ENCODE results near the gene GNA12.

The GNA12 gene

GRCh38 chr7:2844153-2845033 lies at the start of gene GNA12:
GNA12 (minus strand) TSS chr7:2844308; CDS start chr7:2844161, 147 bp downstream.
- peak; percentile 96 to 98 for DNase-seq

- DNase-seq = no peak
These were observed 49.3 kb upstream of the GNA12 start for GRCh38 chr7:2893411-2893861.

DNA sequence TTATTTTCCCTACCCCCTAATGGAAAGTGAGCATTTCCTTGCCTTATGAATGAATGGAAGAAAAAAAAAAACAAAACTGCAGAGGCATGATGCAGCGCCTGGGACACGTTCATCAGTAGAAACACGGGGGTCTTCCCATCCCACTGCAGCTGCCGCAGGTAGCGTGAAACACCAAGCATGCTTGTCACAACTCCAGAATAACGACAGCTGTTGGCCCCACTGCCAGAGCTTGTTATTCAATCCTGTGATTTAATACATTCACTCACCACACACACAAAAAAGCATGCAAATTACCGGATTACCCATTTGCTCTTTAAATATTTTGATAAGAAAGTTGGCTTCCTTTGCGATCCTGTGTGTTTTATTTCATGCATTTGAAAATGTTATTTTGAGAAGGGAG lies 48.4 kb upstream of the GNA12 start:
- DNase-seq = no peak

DNA sequence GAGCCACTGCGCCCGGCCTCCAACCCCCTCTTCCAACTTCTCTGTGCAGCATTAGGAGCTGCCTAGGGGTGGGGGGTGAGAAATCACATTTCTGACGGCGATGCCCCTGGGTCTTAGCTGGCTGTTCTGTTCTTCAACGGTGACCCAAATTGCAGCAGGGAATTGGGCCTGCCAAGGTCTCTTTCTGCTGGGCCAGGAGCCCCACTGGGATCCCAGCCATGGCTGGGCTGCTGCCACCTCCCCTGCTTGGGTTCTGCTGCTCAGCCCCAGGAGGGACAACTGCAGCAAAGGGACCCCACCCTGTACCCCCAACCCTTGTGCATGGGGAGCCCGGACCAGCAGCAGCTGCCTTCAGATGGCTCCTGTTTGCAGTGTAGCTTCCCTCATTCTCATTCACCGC lies 43.7 kb upstream of the GNA12 start:
- no peak for DNase-seq

- peak; percentile 45 to 48 for DNase-seq
These were observed 42.8 kb upstream of the GNA12 start for GRCh38 chr7:2886900-2887299.

DNA sequence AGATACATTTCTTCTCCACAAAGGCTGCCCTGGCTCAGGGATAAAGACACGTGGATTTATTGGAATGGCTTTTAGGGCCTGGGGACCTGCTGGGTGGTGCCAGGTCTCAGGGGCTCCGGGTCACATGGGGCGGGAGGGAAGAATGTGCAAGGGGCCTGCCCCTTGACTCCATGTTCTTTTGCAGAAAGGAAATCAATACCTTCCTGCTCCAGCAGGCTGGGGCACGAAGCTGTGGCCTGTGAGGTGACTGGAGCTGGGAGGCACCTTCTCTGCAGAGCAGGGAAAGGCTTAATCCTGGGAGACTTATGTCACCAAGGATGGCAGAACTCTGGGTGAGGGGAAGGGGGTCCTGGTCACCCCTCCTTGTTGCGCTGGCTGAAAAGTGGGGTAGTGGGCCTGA lies 42.3 kb upstream of the GNA12 start:
- no peak for DNase-seq

DNA sequence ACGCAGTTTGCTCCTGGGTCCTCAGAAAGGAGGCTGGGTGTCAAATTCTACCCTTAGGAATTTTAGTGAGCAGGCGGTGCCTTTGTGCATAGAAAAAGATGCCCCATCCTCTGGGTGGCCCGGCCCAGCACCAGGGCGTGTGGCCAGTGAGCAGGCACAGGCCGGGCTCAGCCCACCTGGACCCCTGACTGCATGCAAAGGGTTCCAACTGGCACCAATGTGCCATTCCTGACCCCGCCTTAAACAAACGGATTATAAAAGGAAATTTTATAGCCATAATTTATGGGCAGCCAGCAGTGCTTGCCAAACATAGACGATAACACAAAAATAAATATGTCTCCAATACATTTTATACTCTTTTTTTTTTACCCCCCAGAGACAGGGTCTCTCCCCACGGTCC lies 40.1 kb upstream of the GNA12 start:
- no peak for DNase-seq

GRCh38 chr7:2883101-2883500 lies 39.0 kb upstream of the GNA12 start:
- no peak for DNase-seq

DNA sequence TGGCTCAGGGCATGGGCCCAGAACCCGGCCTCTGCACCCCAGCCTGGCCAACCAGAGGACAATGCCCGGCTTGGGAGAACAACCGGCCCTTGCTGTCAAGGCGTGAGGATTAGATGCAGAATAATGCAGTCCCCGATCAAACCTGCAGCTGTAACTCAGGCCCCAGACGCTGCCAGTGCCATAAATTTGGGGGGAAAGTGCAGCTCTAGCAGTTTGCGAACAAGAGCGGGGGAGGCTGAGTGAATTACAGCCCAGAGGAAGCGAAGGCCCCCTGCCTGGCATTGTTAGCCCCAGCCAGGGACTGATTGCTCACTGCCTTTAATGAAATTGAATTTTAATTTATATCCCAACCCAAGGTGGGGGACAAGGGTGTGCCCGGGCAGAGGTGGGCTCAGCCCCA lies 38.0 kb upstream of the GNA12 start:
- no peak for DNase-seq

GRCh38 chr7:2880874-2881533 lies 36.9 kb upstream of the GNA12 start:
- DNase-seq = no peak

GRCh38 chr7:2880051-2880450 lies 35.9 kb upstream of the GNA12 start:
- DNase-seq = no peak

DNA sequence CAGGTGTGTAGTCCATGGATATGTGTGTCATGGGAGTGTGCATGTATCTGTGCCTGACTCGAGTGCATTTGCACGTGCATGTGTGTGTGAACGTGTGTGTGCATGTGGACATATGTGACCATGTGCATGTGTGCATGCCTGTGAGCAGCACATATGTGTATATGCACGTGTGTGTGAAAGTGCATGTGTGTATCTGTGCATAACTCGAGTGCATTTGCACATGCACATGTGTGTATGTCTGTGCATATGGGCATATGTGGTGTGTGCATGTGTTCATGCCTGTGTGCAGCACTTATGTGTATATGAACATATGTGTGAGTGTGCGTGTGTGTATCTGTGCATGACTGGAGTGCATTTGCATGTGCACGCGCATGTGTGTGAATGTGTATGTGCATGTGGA lies 35.2 kb upstream of the GNA12 start:
- no peak for DNase-seq

GRCh38 chr7:2878306-2878705 lies 34.2 kb upstream of the GNA12 start:
- no peak for DNase-seq

GRCh38 chr7:2876031-2876731 lies 32.1 kb upstream of the GNA12 start:
- DNase-seq = no peak

GRCh38 chr7:2873686-2874551 lies 29.8 kb upstream of the GNA12 start:
- no peak for DNase-seq

GRCh38 chr7:2873146-2873545 lies 29.0 kb upstream of the GNA12 start:
- no peak for DNase-seq

DNA sequence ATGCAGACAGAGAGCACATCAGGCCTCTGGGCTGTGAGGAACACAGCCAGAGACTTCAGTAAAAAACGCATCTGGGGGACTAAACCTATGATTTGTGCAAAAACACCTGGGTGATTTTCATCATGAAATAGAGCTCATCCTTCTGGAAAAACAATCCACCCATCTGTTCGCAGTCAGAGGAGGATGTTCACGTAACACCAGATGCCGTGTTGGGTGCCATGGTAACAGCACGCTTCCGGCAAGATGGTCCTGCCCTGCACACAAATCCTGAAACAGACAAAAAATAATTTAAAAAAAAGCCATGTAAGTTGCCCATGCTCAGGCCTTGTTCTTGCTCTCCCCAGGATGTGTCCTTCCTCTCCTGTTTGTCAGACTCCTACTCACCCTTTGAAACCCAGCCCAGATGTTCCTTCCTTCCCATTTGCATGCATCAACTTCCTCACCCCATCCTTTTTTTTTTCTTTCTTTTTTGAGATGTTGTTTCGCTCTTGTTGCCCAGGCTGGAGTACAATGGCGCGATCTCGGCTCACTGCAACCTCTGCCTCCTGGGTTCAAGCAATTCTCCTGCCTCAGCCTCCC lies 28.3 kb upstream of the GNA12 start:
- DNase-seq = no peak

DNA sequence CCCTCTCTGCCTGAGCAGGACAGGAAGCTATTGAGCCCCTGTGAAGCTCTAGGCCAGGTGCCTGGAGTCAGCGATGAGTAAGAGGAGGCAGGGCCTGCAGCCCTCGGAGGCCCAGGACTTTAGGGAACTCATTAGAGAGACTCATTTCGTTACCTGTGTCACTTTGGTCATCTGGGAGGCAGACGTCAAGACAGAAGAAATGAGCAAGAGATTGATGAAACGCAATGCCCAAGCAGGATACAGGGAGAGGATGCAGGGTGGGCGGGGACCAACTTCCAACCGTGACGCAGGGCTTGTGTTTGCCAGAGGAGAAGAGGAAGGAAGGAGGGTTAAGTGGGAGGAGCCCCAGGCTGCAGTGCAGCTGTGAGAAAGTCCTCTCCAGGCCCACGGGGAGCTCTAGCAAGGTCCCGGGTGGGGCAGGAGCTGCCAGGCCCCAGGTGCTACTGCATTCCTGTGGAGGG lies 26.4 kb upstream of the GNA12 start:
- peak; percentile 28 to 37 for DNase-seq

DNA sequence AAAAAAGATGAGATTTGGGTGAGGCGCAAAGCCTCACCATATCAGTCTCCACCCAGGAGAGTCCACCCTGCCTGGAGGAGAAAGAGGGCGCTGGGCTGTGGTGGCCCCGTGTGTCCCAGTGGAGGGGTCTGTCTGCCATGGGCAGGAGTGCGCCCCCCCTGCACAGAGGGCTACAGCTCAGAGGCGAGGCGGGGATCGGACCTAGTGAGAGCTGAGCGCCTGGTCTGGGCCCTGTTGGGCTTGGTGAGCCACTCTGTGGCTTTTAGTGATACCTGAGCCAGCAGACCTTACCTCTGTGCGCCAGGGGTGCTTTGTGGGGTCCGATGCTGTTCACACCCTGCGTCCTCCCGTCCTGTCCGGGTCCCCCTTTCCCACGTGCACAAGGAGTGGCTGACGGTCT lies 25.9 kb upstream of the GNA12 start:
- no peak for DNase-seq

DNA sequence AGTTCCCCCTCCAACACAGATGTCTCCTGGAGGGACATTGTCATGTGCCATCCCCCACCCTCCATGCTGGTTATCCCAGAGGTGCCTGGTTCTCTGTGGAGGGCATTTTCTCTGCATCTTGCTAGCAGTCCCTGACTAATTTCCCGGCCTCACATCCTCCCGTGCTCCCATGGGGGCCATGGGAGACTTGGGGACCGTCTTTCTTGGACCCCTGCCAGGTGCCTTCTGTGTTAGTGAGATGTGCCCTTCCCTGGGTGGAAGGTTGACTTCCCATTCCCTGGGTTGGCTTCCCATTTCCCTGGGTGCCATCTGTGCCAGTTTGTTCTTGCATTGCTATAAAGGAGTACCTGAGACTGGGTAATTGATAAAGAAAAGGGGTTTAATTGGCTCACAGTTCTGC lies 22.5 kb upstream of the GNA12 start:
- DNase-seq = no peak

DNA sequence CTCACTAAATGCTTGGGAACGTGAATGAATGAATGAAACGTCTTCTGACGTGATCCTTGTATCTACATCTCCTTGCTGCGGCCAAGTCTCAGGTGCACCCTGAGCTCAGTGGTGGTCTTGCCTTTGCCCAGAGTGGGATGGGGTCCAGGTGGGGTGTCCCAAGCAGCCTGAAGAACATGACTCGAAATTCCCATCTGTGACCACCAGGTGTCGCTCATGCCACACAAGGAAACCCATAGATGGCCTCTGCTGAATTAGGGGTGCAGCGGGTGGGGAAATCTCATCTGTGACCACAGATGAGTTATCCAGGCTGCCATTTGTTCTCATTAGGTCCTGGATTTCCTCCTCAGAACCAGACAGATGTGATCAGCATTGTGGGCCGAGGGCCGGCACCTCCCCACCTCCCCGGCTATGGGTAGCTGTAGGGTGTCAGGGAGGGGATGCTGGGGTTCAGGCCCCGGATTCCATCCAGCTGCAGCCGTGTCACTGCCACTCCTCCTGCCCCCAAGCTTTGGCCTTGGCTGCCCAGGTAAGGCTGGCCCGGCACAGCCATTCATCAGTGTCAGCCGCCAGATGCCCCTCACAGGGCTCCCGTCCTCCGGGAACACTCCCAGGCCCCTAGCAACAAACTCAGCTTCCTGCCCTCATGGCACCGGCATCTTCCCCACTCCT lies 21.0 kb upstream of the GNA12 start:
- peak; percentile 64 to 78 for DNase-seq

Measured in activated CD4-positive, alpha-beta T cell treated with anti-CD3 and anti-CD28 coated beads for 4 hours (primary cell).